HL-60 (cell line): ENCODE data around the gene ADAMTS17.

ENCODE experiments used
- DNase-seq, 2 experiments: peaks; one replicate each; pipeline ENCODE4 v3.0.0-alpha.2; 2010 to 2020; ENCODE audit warnings: low read depth in 1 of 2, low spot score in 1 of 2
- H3K27ac ChIP-seq: fragments of 250-450 bp; sonication (Bioruptor Pico); replicated peaks from 2 replicates; pipeline ENCODE4 v1.5.1; 2020; ENCODE audit warnings: mild to moderate bottlenecking, moderate library complexity
- H3K27me3 ChIP-seq: fragments of 250-450 bp; sonication (Bioruptor Pico); 2 replicates; pipeline ENCODE4 v1.5.1; 2021; ENCODE audit warnings: mild to moderate bottlenecking, moderate library complexity; ENCODE audit not compliant: insufficient read depth, poor library complexity, severe bottlenecking
- H3K4me3 ChIP-seq: replicated peaks from 2 replicates; pipeline ENCODE4 v1.5.1; 2011; ENCODE audit warnings: mild to moderate bottlenecking, control low read depth, low read length; ENCODE audit not compliant: insufficient read depth
- GABPA ChIP-seq: IDR thresholded peaks from 2 replicates; pipeline ENCODE4 v1.6.1; 2012; ENCODE audit warnings: low read depth
- POLR2AphosphoS5 ChIP-seq: IDR thresholded peaks from 2 replicates; pipeline ENCODE4 v1.6.1; 2012; ENCODE audit warnings: low read depth
- REST ChIP-seq: IDR thresholded peaks from 2 replicates; pipeline ENCODE4 v1.6.1; 2012; ENCODE audit warnings: low read depth; ENCODE audit not compliant: insufficient replicate concordance
- SPI1 ChIP-seq: IDR thresholded peaks from 2 replicates; pipeline ENCODE4 v1.6.1; 2012; ENCODE audit warnings: low read depth, mild to moderate bottlenecking, borderline replicate concordance
- TF ChIP-seq, protein P1 (sequence below): IDR thresholded peaks from one replicate; pipeline ENCODE4 v1.5.1; 2011; ENCODE audit warnings: low read length, control low read depth, inconsistent platforms; ENCODE audit not compliant: insufficient read depth

Gene ADAMTS17

DNA sequence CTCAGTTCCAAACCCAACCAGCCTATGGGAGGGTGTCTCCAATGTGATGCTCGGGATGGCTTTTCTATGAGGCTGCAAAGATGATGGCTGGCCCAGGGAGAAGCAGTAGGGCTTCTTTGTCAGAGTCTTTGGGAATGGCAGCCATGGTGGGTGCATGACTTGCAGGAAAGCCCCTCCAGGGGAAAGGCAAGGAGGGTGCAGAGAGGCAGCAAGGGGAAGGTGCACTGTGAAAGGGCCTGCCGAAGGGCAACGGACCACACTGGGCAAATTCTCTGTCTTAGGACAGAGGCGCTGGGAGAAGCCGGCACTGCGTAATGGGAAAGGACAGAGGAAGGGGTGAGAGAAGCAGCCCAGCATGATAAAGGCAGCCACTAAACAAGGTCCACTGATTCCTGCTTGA, 305.8 kb downstream of the ADAMTS17 start:
- H3K27ac ChIP-seq, result no peak overlapping the region
- TF ChIP-seq POLR2AphosphoS5, result no peak
- no peak for TF ChIP-seq REST
- TF ChIP-seq SPI1, result no peak
- TF ChIP-seq GABPA, result no peak
- TF ChIP-seq, protein P1, sequence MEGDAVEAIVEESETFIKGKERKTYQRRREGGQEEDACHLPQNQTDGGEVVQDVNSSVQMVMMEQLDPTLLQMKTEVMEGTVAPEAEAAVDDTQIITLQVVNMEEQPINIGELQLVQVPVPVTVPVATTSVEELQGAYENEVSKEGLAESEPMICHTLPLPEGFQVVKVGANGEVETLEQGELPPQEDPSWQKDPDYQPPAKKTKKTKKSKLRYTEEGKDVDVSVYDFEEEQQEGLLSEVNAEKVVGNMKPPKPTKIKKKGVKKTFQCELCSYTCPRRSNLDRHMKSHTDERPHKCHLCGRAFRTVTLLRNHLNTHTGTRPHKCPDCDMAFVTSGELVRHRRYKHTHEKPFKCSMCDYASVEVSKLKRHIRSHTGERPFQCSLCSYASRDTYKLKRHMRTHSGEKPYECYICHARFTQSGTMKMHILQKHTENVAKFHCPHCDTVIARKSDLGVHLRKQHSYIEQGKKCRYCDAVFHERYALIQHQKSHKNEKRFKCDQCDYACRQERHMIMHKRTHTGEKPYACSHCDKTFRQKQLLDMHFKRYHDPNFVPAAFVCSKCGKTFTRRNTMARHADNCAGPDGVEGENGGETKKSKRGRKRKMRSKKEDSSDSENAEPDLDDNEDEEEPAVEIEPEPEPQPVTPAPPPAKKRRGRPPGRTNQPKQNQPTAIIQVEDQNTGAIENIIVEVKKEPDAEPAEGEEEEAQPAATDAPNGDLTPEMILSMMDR, result no peak
- no peak for DNase-seq
- no peak overlapping the region for H3K4me3 ChIP-seq
- H3K27me3 ChIP-seq, result no peaks in the 10 kb centered on the region

GRCh38 chr15:100034191-100034590, 307.6 kb downstream of the ADAMTS17 start:
- TF ChIP-seq REST, result no peak
- DNase-seq, result no peak
- Histone ChIP-seq H3K27me3 (no peaks in the 10 kb centered on the region), H3K27ac (no peak overlapping the region), H3K4me3 (no peak overlapping the region)

- no peak overlapping the region for H3K4me3 ChIP-seq
- no peaks in the 10 kb centered on the region for H3K27me3 ChIP-seq
- DNase-seq, result no peak
- TF ChIP-seq, protein P1, result no peak
- TF ChIP-seq GABPA, result no peak
- TF ChIP-seq SPI1, result no peak
- no peak for TF ChIP-seq REST
- no peak for TF ChIP-seq POLR2AphosphoS5
- H3K27ac ChIP-seq, result no peak overlapping the region
Measured at GRCh38 chr15:100033140-100033857, 308.5 kb downstream of the ADAMTS17 start.
